Measurements from ENCODE around the gene ZSWIM7. TPM values are rescaled to one million over a fixed set of nuclear protein-coding genes. Genes with fewer than 3 reads are reported as not detected.
A peak's percentile ranks its signal among the peaks of the same experiment; 100 is the strongest.

ZSWIM7 gene
- total RNA-seq, 2 donors from 2014 or later: 45.5 to 58.8 TPM

GRCh38 chr17:15966183-15966878 is 33.2 kb downstream of the ZSWIM7 start:
- peaks cover 29% of the 10 kb centered on the region for H3K4me1 Mint-ChIP-seq
- no peak for TF ChIP-seq CTCF (conservative IDR thresholded peaks at IDR 0.05)
- H3K27ac Mint-ChIP-seq: peak overlapping the region; percentile 93
- H3K27me3 Mint-ChIP-seq (ENCODE audit: insufficient read depth): no peaks in the 10 kb centered on the region
- H3K4me3 ChIP-seq (ENCODE audit: low read length): peak overlapping the region; percentile 64
- 22 to 31% methylated on average over 11 to 13 of the region's 13 CpGs for WGBS, 2 experiments (ENCODE audit: insufficient coverage in 1 of 2, insufficient read length in 1 of 2)
- H3K4me3 Mint-ChIP-seq: peak overlapping the region; percentile 36
- H3K36me3 Mint-ChIP-seq (ENCODE audit: low read depth): no peaks in the 10 kb centered on the region
- H3K9me3 Mint-ChIP-seq: no peaks in the 10 kb centered on the region
- H3K9ac ChIP-seq (ENCODE audit: extremely low read depth, low read length, poor library complexity, severe bottlenecking): peak overlapping the region; percentile 16
- H3K9me3 ChIP-seq (ENCODE audit: control insufficient read depth, low read length): no peaks in the 10 kb centered on the region
- no peaks in the 10 kb centered on the region for H3K27me3 ChIP-seq (ENCODE audit: control insufficient read depth, insufficient read depth, low read length, poor library complexity, severe bottlenecking)
- peak; percentile 96 for DNase-seq
- H3K27ac ChIP-seq (ENCODE audit: low read depth, low read length): peak overlapping the region; percentile 96
- peaks cover 15% of the 10 kb centered on the region for H3K4me1 ChIP-seq (ENCODE audit: control insufficient read depth, insufficient read depth, low read length)
- no peaks in the 10 kb centered on the region for H3K36me3 ChIP-seq (ENCODE audit: control insufficient read depth, insufficient read depth, low read length)

- no peaks in the 10 kb centered on the region for H3K9me3 ChIP-seq (ENCODE audit: control insufficient read depth, low read length)
- peak overlapping the region; percentile 93 for H3K27ac Mint-ChIP-seq
- no peaks in the 10 kb centered on the region for H3K27me3 ChIP-seq (ENCODE audit: control insufficient read depth, insufficient read depth, low read length, poor library complexity, severe bottlenecking)
- H3K4me1 Mint-ChIP-seq: peaks cover 21% of the 10 kb centered on the region
- H3K9ac ChIP-seq (ENCODE audit: extremely low read depth, low read length, poor library complexity, severe bottlenecking): no peak overlapping the region
- H3K4me3 ChIP-seq (ENCODE audit: low read length): no peak overlapping the region
- H3K9me3 Mint-ChIP-seq: no peaks in the 10 kb centered on the region
- 62 to 67% methylated on average over 4 to 6 of the region's 6 CpGs for WGBS, 2 experiments (ENCODE audit: insufficient coverage in 1 of 2, insufficient read length in 1 of 2)
- H3K27me3 Mint-ChIP-seq (ENCODE audit: insufficient read depth): no peaks in the 10 kb centered on the region
- peak overlapping the region; percentile 96 for H3K27ac ChIP-seq (ENCODE audit: low read depth, low read length)
- peak; percentile 73 for DNase-seq
- no peak for TF ChIP-seq CTCF (conservative IDR thresholded peaks at IDR 0.05)
- H3K4me1 ChIP-seq (ENCODE audit: control insufficient read depth, insufficient read depth, low read length): peaks cover 10% of the 10 kb centered on the region
- H3K36me3 Mint-ChIP-seq (ENCODE audit: low read depth): no peaks in the 10 kb centered on the region
- no peak overlapping the region for H3K4me3 Mint-ChIP-seq
- no peaks in the 10 kb centered on the region for H3K36me3 ChIP-seq (ENCODE audit: control insufficient read depth, insufficient read depth, low read length)
Observed at GRCh38 chr17:15965528-15965927, 34.0 kb downstream of the ZSWIM7 start.

DNA sequence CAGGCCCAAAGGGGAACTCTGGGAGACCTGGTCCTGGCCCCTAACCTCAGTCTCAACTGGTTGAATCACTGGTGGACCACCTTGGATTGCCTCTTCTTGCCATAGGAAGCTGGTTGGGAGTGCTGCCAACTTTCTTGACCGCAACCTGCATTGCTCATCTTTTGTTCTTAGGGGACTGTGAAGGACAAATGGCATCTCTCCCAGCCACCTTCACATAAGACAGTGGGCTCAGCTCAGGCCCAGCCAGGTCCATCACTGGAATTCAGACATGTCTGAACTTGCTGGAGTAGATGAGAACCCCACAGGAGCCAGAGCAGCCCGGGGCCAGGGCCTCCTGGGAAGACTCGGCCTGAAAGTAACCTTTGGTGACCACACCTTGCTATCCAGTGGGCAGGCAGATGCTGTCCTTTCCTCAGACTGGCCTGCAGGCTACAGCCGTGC is 35.8 kb downstream of the ZSWIM7 start:
- Histone ChIP-seq H3K9me3 (ENCODE audit: control insufficient read depth, low read length) (no peaks in the 10 kb centered on the region), H3K4me1 (ENCODE audit: control insufficient read depth, insufficient read depth, low read length) (peaks cover 10% of the 10 kb centered on the region), H3K27me3 (ENCODE audit: control insufficient read depth, insufficient read depth, low read length, poor library complexity, severe bottlenecking) (no peaks in the 10 kb centered on the region), H3K36me3 (ENCODE audit: control insufficient read depth, insufficient read depth, low read length) (no peaks in the 10 kb centered on the region), H3K9ac (ENCODE audit: extremely low read depth, low read length, poor library complexity, severe bottlenecking) (no peak overlapping the region), H3K27ac (ENCODE audit: low read depth, low read length) (no peak overlapping the region), H3K4me3 (ENCODE audit: low read length) (no peak overlapping the region)
- 86 to 100% methylated on average over 2 to 4 of the region's 4 CpGs for WGBS, 2 experiments (ENCODE audit: insufficient coverage in 1 of 2, insufficient read length in 1 of 2)
- Mint-ChIP-seq H3K27ac (no peak overlapping the region), H3K4me1 (peaks cover 23% of the 10 kb centered on the region), H3K9me3 (no peaks in the 10 kb centered on the region), H3K27me3 (ENCODE audit: insufficient read depth) (no peaks in the 10 kb centered on the region), H3K36me3 (ENCODE audit: low read depth) (no peaks in the 10 kb centered on the region), H3K4me3 (no peak overlapping the region)
- no peak for TF ChIP-seq CTCF (conservative IDR thresholded peaks at IDR 0.05)
- no peak for DNase-seq

Measured in endodermal cell (in vitro differentiated cells).